B cell (primary cell): ENCODE data around the gene FAM83G. TPM values are rescaled to one million over a fixed set of nuclear protein-coding genes. Genes with fewer than 3 reads are reported as not detected.
A peak's percentile ranks its signal among the peaks of the same experiment; 100 is the strongest.
"Not testable (repeated sequence)": the region's sequence is repeated elsewhere in the genome, so short reads cannot be mapped to it uniquely, and the experiment has no call there.

Experiments used
- ATAC-seq: fragments of 200-7000 bp; cut with Tn5 transposase; one replicate; pipeline ENCODE4 v1.10.0; 2021; ENCODE audit warnings: low read depth, mild to moderate bottlenecking, moderate number of reproducible peaks, moderate library complexity
- CTCF ChIA-PET: fragments of 350-600 bp; sonication (Branson Sonifier 250); formaldehyde crosslinking; loops from one replicate; lab custom pipeline; 2021; ENCODE audit warnings: antibody characterized with exemption, inconsistent platforms; lab: Charles Lee
- POLR2A ChIA-PET: fragments of 350-600 bp; sonication (Branson Sonifier 250); formaldehyde crosslinking; loops from one replicate; lab custom pipeline; 2021; ENCODE audit warnings: antibody characterized with exemption; lab: Charles Lee
- DNase-seq: peaks from one replicate; pipeline ENCODE4 v3.0.0; 2013
- H2AFZ ChIP-seq: 2 replicates; pipeline ENCODE4 v1.6.1; 2012; ENCODE audit warnings: mild to moderate bottlenecking, low read depth, low read length; ENCODE audit not compliant: insufficient read depth, poor library complexity, severe bottlenecking
- H3K27ac ChIP-seq, 2 donors: 1 replicate in 1 of 2; 2 replicates in 1 of 2; pipeline ENCODE4 v1.5.1; 2012 to 2013; ENCODE audit warnings: low read length in 2 of 2, mild to moderate bottlenecking in 2 of 2, moderate library complexity in 1 of 2
- H3K27me3 ChIP-seq, 4 experiments: fragments of 200-600 bp in 1 of 4; sonication (generic) in 1 of 4; replicated peaks in 1 of 4; 1 replicate in 2 of 4; 2 replicates in 2 of 4; pipeline versions ENCODE4 v1.6.1 to v1.7.0; 2013 to 2016; ENCODE audit warnings: low read length in 3 of 4, mild to moderate bottlenecking in 2 of 4, mixed read lengths in 1 of 4, moderate library complexity in 1 of 4; ENCODE audit not compliant: insufficient read depth in 4 of 4, control insufficient read depth in 3 of 4; ENCODE audit errors: control extremely low read depth in 1 of 4
- H3K36me3 ChIP-seq, 2 experiments: replicated peaks in 1 of 2; 1 replicate in 1 of 2; 2 replicates in 1 of 2; pipeline versions ENCODE4 v1.6.1 to v1.7.1; 2013; ENCODE audit warnings: low read length in 1 of 2; ENCODE audit not compliant: insufficient read depth in 2 of 2, control insufficient read depth in 1 of 2; ENCODE audit errors: control extremely low read depth in 1 of 2, extremely low read depth in 1 of 2
- H3K4me1 ChIP-seq, 2 donors: fragments of 200-600 bp in 1 of 2; sonication (generic) in 1 of 2; 1 replicate in 1 of 2; 2 replicates in 1 of 2; pipeline versions ENCODE4 v1.5.1 to v1.6.1; 2013 to 2017; ENCODE audit warnings: low read length in 2 of 2; ENCODE audit not compliant: control insufficient read depth in 2 of 2, insufficient read depth in 2 of 2
- H3K4me2 ChIP-seq: replicated peaks from 2 replicates; pipeline ENCODE3; 2012; ENCODE audit warnings: mild to moderate bottlenecking, low read depth, low read length; ENCODE audit not compliant: poor library complexity, severe bottlenecking
- H3K4me3 ChIP-seq, 5 experiments: fragments of 200-600 bp in 1 of 5; sonication (generic) in 1 of 5; 1 replicate in 3 of 5; 2 replicates in 2 of 5; pipeline versions ENCODE4 v1.5.1 to v1.7.0; 2011 to 2016; ENCODE audit warnings: low read length in 4 of 5, mild to moderate bottlenecking in 4 of 5, low read depth in 2 of 5, control low read depth in 1 of 5, moderate library complexity in 1 of 5; ENCODE audit not compliant: insufficient read depth in 1 of 5; ENCODE audit errors: control extremely low read depth in 1 of 5, extremely low read depth in 1 of 5
- H3K79me2 ChIP-seq: fragments of 200-600 bp; sonication (generic); one replicate; pipeline ENCODE4 v1.6.0; 2016; ENCODE audit warnings: low read length; ENCODE audit not compliant: control insufficient read depth, insufficient read depth
- H3K9ac ChIP-seq: fragments of 200-600 bp; sonication (generic); 2 replicates; pipeline ENCODE4 v1.6.1; 2017; ENCODE audit warnings: mild to moderate bottlenecking, low read length, moderate library complexity
- H3K9me3 ChIP-seq, 3 donors: one replicate each; pipeline versions ENCODE4 v1.6.1 to v1.7.1; 2013; ENCODE audit warnings: low read length in 2 of 3; ENCODE audit not compliant: control insufficient read depth in 2 of 3, insufficient read depth in 1 of 3; ENCODE audit errors: control extremely low read depth in 1 of 3
- H4K20me1 ChIP-seq: 2 replicates; pipeline ENCODE4 v1.6.0; 2012; ENCODE audit warnings: mild to moderate bottlenecking, low read length; ENCODE audit not compliant: insufficient read depth, control insufficient read depth, poor library complexity, severe bottlenecking
- H3K27ac Mint-ChIP-seq: one replicate; pipeline ENCODE4 v1.8.0; 2021; ENCODE audit warnings: mixed read lengths
- H3K27me3 Mint-ChIP-seq: one replicate; pipeline ENCODE4 v1.8.0; 2021; ENCODE audit warnings: mixed read lengths
- H3K4me1 Mint-ChIP-seq: one replicate; pipeline ENCODE4 v1.8.0; 2021; ENCODE audit warnings: mixed read lengths
- H3K4me3 Mint-ChIP-seq: one replicate; pipeline ENCODE4 v1.8.0; 2021; ENCODE audit warnings: mixed read lengths
- H3K9me3 Mint-ChIP-seq: one replicate; pipeline ENCODE4 v1.8.0; 2022; ENCODE audit warnings: mixed read lengths; ENCODE audit not compliant: insufficient read depth
- EZH2 ChIP-seq: IDR thresholded peaks from 2 replicates; pipeline ENCODE4 v1.6.1; 2012; ENCODE audit warnings: borderline replicate concordance, low read depth, mild to moderate bottlenecking, moderate library complexity, low read length; ENCODE audit not compliant: insufficient read depth, poor library complexity, severe bottlenecking
- WGBS: methylation state at CpG from one replicate; pipeline ENCODE4 v1.1.5; 2013; ENCODE audit warnings: missing lambda C conversion rate; ENCODE audit not compliant: insufficient coverage; 5-methylcytosine and 5-hydroxymethylcytosine counted together
- intact Hi-C: fragments of 100-400 bp; cut with micrococcal nuclease; formaldehyde crosslinking; loops from one replicate; pipeline ENCODE4 v1.10.0; 2022
- polyA plus RNA-seq: library from polyadenylated mRNA; depleted of rRNA; stranded (reverse); fragments of >200 nt; gene quantifications from 2 replicates; pipeline ENCODE4 v1.2.3, GENCODE V29; 2012
- total RNA-seq, 2 donors: library from RNA; stranded (reverse); fragments of 120-200 nt in 1 of 2; gene quantifications; 1 replicate in 1 of 2; 2 replicates in 1 of 2; pipeline versions ENCODE4 v1.2.3 to v1.2.4, GENCODE V29; 2013 to 2022
- TF ChIP-seq, protein P1 (sequence below): fragments of 200-600 bp; IDR thresholded peaks from one replicate; pipeline ENCODE4 v1.8.0; 2022; ENCODE audit warnings: antibody characterized with exemption, mild to moderate bottlenecking

The FAM83G gene
- total and polyA plus RNA-seq, 2 donors (not counting 1 experiment from before 2014, with no cell fraction given): 4.7 to 14.3 TPM

DNA sequence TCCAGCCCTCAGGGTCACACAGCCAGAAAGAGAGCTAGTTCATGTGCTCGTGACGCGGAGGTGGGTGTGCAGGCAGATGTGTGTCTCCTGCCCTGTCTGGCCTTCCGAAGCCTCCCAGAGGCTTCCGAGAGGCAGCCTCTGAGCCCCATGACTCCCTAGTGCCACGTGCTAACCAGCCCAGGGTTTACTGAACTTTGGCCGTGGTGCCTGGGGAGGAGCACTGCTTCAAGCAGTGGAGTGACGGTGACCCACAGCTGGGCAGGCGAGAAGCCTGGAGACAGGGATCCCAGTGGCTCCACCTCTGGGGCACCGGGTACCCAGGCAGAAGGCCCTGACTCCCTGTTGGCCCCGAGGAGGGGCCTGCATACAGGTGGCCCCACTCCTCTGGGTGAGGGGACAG lies 24.1 kb upstream of the FAM83G start:
- H3K27me3 Mint-ChIP-seq, H3K4me3 Mint-ChIP-seq, POLR2A ChIA-PET, H3K79me2 ChIP-seq, intact Hi-C loops, H3K4me1 Mint-ChIP-seq, ATAC-seq, H3K9me3 Mint-ChIP-seq, CTCF ChIA-PET, H3K9ac ChIP-seq, H3K27ac ChIP-seq, H3K27me3 ChIP-seq, H3K9me3 ChIP-seq, H3K4me3 ChIP-seq, H2AFZ ChIP-seq, DNase-seq, H3K27ac Mint-ChIP-seq, H3K4me1 ChIP-seq, H3K4me2 ChIP-seq: not testable (repeated sequence)
- H3K36me3 ChIP-seq: peaks cover 0 to 12% of the 10 kb centered on the region in 2 experiments
- H4K20me1 ChIP-seq: peaks cover 12% of the 10 kb centered on the region
- WGBS: no CpG with 5 or more reads among the region's 11 CpGs

DNA sequence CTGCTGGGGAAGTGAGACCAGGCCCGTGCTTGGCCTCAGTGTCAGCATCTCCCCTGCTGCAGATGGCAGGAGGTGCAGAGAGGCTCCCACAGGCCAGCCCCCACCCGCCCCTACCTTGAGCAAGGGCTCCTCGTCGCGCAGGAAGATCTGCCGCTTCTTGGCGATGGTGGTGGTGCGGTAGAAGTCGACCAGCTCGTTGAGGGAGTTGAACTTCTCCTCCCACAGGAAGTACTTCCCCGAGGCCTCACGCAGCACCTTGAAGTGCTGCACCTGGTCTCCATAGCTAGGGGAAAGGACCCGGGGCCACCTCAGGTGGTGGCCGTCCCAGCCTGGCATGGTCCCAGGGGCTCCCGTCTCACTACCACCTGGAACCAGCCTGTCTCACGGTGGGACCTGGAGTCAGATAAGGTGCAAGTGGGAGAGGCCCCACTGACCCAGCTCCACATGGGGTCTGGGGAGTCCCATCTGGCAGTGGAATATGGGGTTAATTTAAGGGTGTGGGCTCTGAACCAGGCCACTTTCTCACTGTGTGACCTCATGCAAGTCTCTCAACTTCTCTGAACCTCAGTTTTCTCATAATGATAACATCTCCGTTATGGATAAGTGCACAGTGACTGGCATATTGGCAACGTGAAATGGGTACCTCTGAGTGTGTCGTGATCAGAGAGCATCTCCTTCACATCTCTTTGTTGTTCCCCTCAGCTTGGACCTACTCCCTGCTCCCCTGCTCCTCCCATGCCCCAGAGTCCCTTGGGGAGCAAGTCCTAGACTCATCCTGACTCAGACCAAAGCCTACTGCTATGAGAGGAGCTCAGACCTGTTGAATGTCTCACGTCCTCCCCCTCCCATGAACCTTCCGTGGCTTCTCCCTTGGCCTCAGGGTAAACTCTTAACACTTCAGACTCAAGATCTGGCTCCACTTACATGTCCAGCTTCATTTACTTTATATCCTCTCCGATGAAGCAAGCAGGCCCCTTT lies 19.8 kb upstream of the FAM83G start:
- ATAC-seq: no peak

More for the DNA sequence above, 19.8 kb upstream of the FAM83G start:
- Mint-ChIP-seq H3K27me3 (no peaks in the 10 kb centered on the region), H3K4me3 (no peak overlapping the region), H3K27ac (peak overlapping the region; percentile 76), H3K9me3 (no peaks in the 10 kb centered on the region), H3K4me1 (peaks cover 9% of the 10 kb centered on the region)
- Histone ChIP-seq H3K9me3 (peaks cover 0 to 4% (median 0%) of the 10 kb centered on the region in 3 donors), H3K4me3 (no peak overlapping the region), H4K20me1 (peaks cover 39% of the 10 kb centered on the region), H3K9ac (no peak overlapping the region), H3K79me2 (no peaks in the 10 kb centered on the region), H3K4me2 (no peak overlapping the region), H3K27me3 (no peaks in the 10 kb centered on the region), H2AFZ (no peak overlapping the region), H3K27ac (peak overlapping the region in 1 of 2 donors; percentile 34), H3K4me1 (no peaks in the 10 kb centered on the region), H3K36me3 (peaks cover 1 to 44% of the 10 kb centered on the region in 2 experiments)
- DNase-seq: no peak
- WGBS: 78% methylated on average over 12 of the region's 22 CpGs
- POLR2A ChIA-PET: interaction anchor here (1.2 kb wide), 1 partner anchor 20 kb away, joined by 4 read pairs; the partner anchor contains the start of gene FAM83G
- TF ChIP-seq EZH2: no peak
- TF ChIP-seq, protein P1, sequence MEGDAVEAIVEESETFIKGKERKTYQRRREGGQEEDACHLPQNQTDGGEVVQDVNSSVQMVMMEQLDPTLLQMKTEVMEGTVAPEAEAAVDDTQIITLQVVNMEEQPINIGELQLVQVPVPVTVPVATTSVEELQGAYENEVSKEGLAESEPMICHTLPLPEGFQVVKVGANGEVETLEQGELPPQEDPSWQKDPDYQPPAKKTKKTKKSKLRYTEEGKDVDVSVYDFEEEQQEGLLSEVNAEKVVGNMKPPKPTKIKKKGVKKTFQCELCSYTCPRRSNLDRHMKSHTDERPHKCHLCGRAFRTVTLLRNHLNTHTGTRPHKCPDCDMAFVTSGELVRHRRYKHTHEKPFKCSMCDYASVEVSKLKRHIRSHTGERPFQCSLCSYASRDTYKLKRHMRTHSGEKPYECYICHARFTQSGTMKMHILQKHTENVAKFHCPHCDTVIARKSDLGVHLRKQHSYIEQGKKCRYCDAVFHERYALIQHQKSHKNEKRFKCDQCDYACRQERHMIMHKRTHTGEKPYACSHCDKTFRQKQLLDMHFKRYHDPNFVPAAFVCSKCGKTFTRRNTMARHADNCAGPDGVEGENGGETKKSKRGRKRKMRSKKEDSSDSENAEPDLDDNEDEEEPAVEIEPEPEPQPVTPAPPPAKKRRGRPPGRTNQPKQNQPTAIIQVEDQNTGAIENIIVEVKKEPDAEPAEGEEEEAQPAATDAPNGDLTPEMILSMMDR: no peak
- CTCF ChIA-PET: interaction anchor here (2.0 kb wide), 1 partner anchor 63 kb away, joined by 4 read pairs; no protein-coding TSS in a partner anchor
- intact Hi-C loops: no loop called here
